Keratinocyte (primary cell): ENCODE results near the gene DBNDD2. TPM values are rescaled to one million over a fixed set of nuclear protein-coding genes. Genes with fewer than 3 reads are reported as not detected.

Experiments used
- DNase-seq: peaks from one replicate; pipeline ENCODE4 v3.0.0-alpha.2; 2011; ENCODE audit warnings: low read depth, missing footprints, low spot score
- FAIRE-seq: peaks from 2 replicates; lab custom pipeline; 2011; peaks lifted over from hg19 to GRCh38; lab: Jason Lieb, UNC
- H2AFZ ChIP-seq: 2 replicates; pipeline ENCODE4 v1.6.0; 2012; ENCODE audit warnings: low read length, control low read depth, inconsistent platforms; ENCODE audit not compliant: control insufficient read depth
- H3K27ac ChIP-seq: 2 replicates; pipeline ENCODE4 v1.5.1; 2011; ENCODE audit warnings: low read length; ENCODE audit not compliant: control insufficient read depth, insufficient read depth
- H3K27me3 ChIP-seq: 3 replicates; pipeline ENCODE4 v1.6.0; 2011; ENCODE audit warnings: low read length; ENCODE audit not compliant: control insufficient read depth, insufficient read depth; ENCODE audit errors: extremely low read depth
- H3K36me3 ChIP-seq, 2 experiments: 2 replicates in 1 of 2; 3 replicates in 1 of 2; pipeline ENCODE4 v1.5.1; 2011; ENCODE audit warnings: low read length in 2 of 2, mild to moderate bottlenecking in 1 of 2; ENCODE audit not compliant: control insufficient read depth in 2 of 2, insufficient read depth in 2 of 2; ENCODE audit errors: extremely low read depth in 1 of 2
- H3K4me1 ChIP-seq: 3 replicates; pipeline ENCODE4 v1.5.1; 2011; ENCODE audit warnings: low read length; ENCODE audit not compliant: control insufficient read depth, insufficient read depth; ENCODE audit errors: extremely low read depth
- H3K4me2 ChIP-seq: 3 replicates; pipeline ENCODE4 v1.6.0; 2011; ENCODE audit warnings: low read depth, low read length; ENCODE audit not compliant: control insufficient read depth, insufficient read depth; ENCODE audit errors: extremely low read depth
- H3K4me3 ChIP-seq, 3 experiments: fragments of 200-600 bp in 1 of 3; sonication (generic) in 1 of 3; 2 replicates in 2 of 3; 3 replicates in 1 of 3; pipeline ENCODE4 v1.5.1; 2011 to 2016; ENCODE audit warnings: low read length in 3 of 3, mild to moderate bottlenecking in 3 of 3, control low read depth in 2 of 3, inconsistent platforms in 1 of 3, low read depth in 1 of 3, mixed read lengths in 1 of 3, mixed run types in 1 of 3, moderate library complexity in 1 of 3; ENCODE audit not compliant: control insufficient read depth in 2 of 3, insufficient read depth in 2 of 3; ENCODE audit errors: extremely low read depth in 1 of 3
- H3K79me2 ChIP-seq: 2 replicates; pipeline ENCODE4 v1.6.0; 2012; ENCODE audit warnings: low read length; ENCODE audit not compliant: control insufficient read depth, insufficient read depth
- H3K9ac ChIP-seq: 3 replicates; pipeline ENCODE4 v1.6.0; 2011; ENCODE audit warnings: low read length; ENCODE audit not compliant: control insufficient read depth, insufficient read depth; ENCODE audit errors: extremely low read depth
- H3K9me1 ChIP-seq: 3 replicates; pipeline ENCODE4 v1.6.0; 2011; ENCODE audit warnings: low read length; ENCODE audit not compliant: control insufficient read depth, insufficient read depth; ENCODE audit errors: extremely low read depth
- H3K9me3 ChIP-seq: 2 replicates; pipeline ENCODE4 v1.5.1; 2012; ENCODE audit warnings: low read depth, low read length; ENCODE audit not compliant: control insufficient read depth
- H4K20me1 ChIP-seq: 3 replicates; pipeline ENCODE4 v1.6.0; 2011; ENCODE audit warnings: low read length; ENCODE audit not compliant: control insufficient read depth, insufficient read depth; ENCODE audit errors: extremely low read depth
- EZH2 ChIP-seq: IDR thresholded peaks from one replicate; pipeline ENCODE4 v1.6.1; 2012; ENCODE audit warnings: inconsistent platforms, mild to moderate bottlenecking, low read length, moderate library complexity
- dilution Hi-C: fragments of 300-500 bp; cut with MboI; formaldehyde crosslinking; loops from one replicate; pipeline ENCODE4 v1.7.0; 2020; ENCODE audit warnings: low sequenced_read_pairs; ENCODE audit not compliant: extremely low pct_ligation_motif_present
- polyA plus RNA-seq, 5 experiments: library from polyadenylated mRNA; depleted of rRNA in 3 of 5; stranded (reverse) in 3 of 5; stranded (forward) in 1 of 5; unstranded in 1 of 5; fragments of >200 nt; gene quantifications; 1 replicate in 1 of 5; 2 replicates in 3 of 5; 3 replicates in 1 of 5; pipeline versions ENCODE4 v1.2.1 to v1.2.3, GENCODE V29; 2011 to 2012; ENCODE audit warnings: missing spikeins in 2 of 5, low read depth in 1 of 5, low replicate concordance in 1 of 5
- TF ChIP-seq, protein P1 (sequence below), 3 experiments: IDR thresholded peaks in 1 of 3; conservative IDR thresholded peaks in 1 of 3; optimal IDR thresholded peaks in 1 of 3; 2 replicates in 2 of 3; 3 replicates in 1 of 3; pipeline versions ENCODE3 to v1.5.1; 2011; ENCODE audit warnings: low read length in 3 of 3, mild to moderate bottlenecking in 3 of 3, moderate library complexity in 2 of 3, control low read depth in 1 of 3, inconsistent platforms in 1 of 3; ENCODE audit not compliant: insufficient read depth in 2 of 3; ENCODE audit errors: extremely low read depth in 1 of 3

The DBNDD2 gene
- polyA plus RNA-seq, 1 donor (not counting 4 experiments of a cell fraction or from before 2014, with no cell fraction given), result 37.4 TPM

GRCh38 chr20:45378191-45378590 is 29.9 kb upstream of the DBNDD2 start, which contains the start of gene TP53TG5:
Gene TP53TG5, minus strand, starts transcription at chr20:45378325. Its CDS starts 89 bp downstream, at chr20:45378236.
- TF ChIP-seq, protein P1, sequence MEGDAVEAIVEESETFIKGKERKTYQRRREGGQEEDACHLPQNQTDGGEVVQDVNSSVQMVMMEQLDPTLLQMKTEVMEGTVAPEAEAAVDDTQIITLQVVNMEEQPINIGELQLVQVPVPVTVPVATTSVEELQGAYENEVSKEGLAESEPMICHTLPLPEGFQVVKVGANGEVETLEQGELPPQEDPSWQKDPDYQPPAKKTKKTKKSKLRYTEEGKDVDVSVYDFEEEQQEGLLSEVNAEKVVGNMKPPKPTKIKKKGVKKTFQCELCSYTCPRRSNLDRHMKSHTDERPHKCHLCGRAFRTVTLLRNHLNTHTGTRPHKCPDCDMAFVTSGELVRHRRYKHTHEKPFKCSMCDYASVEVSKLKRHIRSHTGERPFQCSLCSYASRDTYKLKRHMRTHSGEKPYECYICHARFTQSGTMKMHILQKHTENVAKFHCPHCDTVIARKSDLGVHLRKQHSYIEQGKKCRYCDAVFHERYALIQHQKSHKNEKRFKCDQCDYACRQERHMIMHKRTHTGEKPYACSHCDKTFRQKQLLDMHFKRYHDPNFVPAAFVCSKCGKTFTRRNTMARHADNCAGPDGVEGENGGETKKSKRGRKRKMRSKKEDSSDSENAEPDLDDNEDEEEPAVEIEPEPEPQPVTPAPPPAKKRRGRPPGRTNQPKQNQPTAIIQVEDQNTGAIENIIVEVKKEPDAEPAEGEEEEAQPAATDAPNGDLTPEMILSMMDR (optimal IDR thresholded peaks at IDR 0.05 in 1 of 3, IDR thresholded peaks at IDR 0.05 in 1 of 3, conservative IDR thresholded peaks at IDR 0.05 in 1 of 3; ENCODE audit: extremely low read depth in 1 of 3, insufficient read depth in 2 of 3, low read length in 3 of 3), result no peak
- TF ChIP-seq EZH2, result no peak
- Histone ChIP-seq H3K9me1 (no peaks in the 10 kb centered on the region), H3K79me2 (no peaks in the 10 kb centered on the region), H3K9me3 (no peaks in the 10 kb centered on the region), H3K4me2 (no peak within 1 kb of the TSS), H3K36me3 (peaks cover 0 to 1% of the 10 kb centered on the region in 2 experiments), H2AFZ (no peak within 1 kb of the TSS), H4K20me1 (no peaks in the 10 kb centered on the region), H3K4me1 (peaks cover 2% of the 10 kb centered on the region), H3K27ac (no peak within 1 kb of the TSS), H3K27me3 (no peaks in the 10 kb centered on the region), H3K4me3 (no peak within 1 kb of the TSS), H3K9ac (no peak within 1 kb of the TSS)
- FAIRE-seq (no peak), DNase-seq (no peak)
- dilution Hi-C loops, result no loop called here

GRCh38 chr20:45387274-45387673 is 20.8 kb upstream of the DBNDD2 start:
- H4K20me1 ChIP-seq, result no peaks in the 10 kb centered on the region
- no peaks in the 10 kb centered on the region for H3K79me2 ChIP-seq
- H3K9ac ChIP-seq, result no peak overlapping the region
- H3K9me1 ChIP-seq, result no peaks in the 10 kb centered on the region
- no peak for FAIRE-seq
- H3K4me2 ChIP-seq, result no peak overlapping the region
- no peaks in the 10 kb centered on the region for H3K9me3 ChIP-seq
- H3K4me3 ChIP-seq, result no peak overlapping the region
- H3K27me3 ChIP-seq, result no peaks in the 10 kb centered on the region
- dilution Hi-C loops, result no loop called here
- no peak for DNase-seq
- no peak overlapping the region for H3K27ac ChIP-seq
- no peak overlapping the region for H2AFZ ChIP-seq
- TF ChIP-seq, protein P1 (optimal IDR thresholded peaks at IDR 0.05 in 1 of 3, IDR thresholded peaks at IDR 0.05 in 1 of 3, conservative IDR thresholded peaks at IDR 0.05 in 1 of 3; ENCODE audit: extremely low read depth in 1 of 3, insufficient read depth in 2 of 3, low read length in 3 of 3), result no peak
- TF ChIP-seq EZH2, result no peak
- H3K36me3 ChIP-seq, result no peaks in the 10 kb centered on the region
- H3K4me1 ChIP-seq, result no peaks in the 10 kb centered on the region
